ENCODE results near the gene LARP1.

DNA sequence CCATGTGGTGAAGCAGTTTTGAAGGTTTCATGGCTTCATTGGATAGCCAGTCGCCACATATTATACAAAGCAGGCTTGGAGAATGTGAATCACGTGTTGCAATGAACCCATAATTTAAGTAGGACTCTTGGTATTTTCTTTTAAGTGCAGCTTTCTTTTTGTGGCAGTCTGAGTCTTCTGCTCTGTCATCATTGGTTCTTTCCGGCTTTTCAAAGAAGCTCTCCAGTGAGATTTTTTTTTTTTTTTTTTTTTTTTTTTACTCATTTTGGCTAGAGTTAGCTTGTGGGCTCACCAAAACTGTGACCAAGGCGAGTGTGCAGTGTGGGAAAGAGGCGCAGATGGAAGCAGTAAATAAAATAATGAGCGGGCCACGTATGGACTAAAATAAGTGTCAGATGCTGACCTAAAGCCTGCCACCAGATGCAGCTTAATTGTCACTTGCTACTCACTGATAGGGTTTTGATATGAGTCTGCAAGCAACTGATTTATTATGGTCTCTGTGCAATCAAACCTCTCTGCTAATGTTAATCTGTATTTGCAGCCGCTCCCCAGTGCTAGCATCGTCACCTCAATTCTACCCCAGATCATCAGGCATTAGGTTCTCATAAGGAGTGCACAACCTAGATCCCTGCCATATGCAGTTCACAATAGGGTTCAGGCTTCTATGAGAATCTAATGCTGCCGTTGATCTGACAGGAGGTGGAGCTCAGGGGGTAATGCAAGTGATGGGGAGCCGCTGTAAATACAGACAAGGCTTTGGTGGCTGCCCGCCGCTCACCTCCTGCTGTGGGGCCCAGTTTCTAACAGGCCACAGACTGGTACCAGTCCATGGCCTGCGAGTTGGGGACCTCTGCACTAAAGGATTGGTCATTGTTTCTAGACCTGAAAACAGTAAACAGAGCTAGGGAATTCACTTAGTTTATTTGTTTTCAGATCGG, 45.5 kb upstream of the LARP1 start:
- no peak for TF ChIP-seq POLR2A (IDR thresholded peaks at IDR 0.05)
- TF ChIP-seq POLR2AphosphoS5 (IDR thresholded peaks at IDR 0.05) = no peak
- no peak for TF ChIP-seq CTCF (IDR thresholded peaks at IDR 0.05)
